WERI-Rb-1 (cell line): ENCODE data around the gene INSIG1.

ENCODE experiments used
- DNase-seq: peaks from one replicate; pipeline ENCODE4 v3.0.0-alpha.2; 2020
- H3K27ac ChIP-seq: fragments of 250-450 bp; sonication (Bioruptor Pico); 2 replicates; pipeline ENCODE4 v1.5.1; 2020; ENCODE audit warnings: mild to moderate bottlenecking, moderate library complexity
- H3K27me3 ChIP-seq: fragments of 250-450 bp; sonication (Bioruptor Pico); 2 replicates; pipeline ENCODE4 v1.5.1; 2021; ENCODE audit warnings: mild to moderate bottlenecking, low read depth, moderate library complexity; ENCODE audit not compliant: insufficient read depth, severe bottlenecking
- H3K36me3 ChIP-seq: fragments of 250-450 bp; sonication (Bioruptor Pico); 2 replicates; pipeline ENCODE4 v1.5.1; 2020; ENCODE audit warnings: mild to moderate bottlenecking, moderate library complexity
- H3K4me3 ChIP-seq: 2 replicates; pipeline ENCODE4 v1.5.1; 2011; ENCODE audit warnings: low read depth, mild to moderate bottlenecking, control low read depth, low read length
- H3K9me3 ChIP-seq: fragments of 250-450 bp; sonication (Bioruptor Pico); 2 replicates; pipeline ENCODE4 v1.5.1; 2021; ENCODE audit warnings: mild to moderate bottlenecking, moderate library complexity; ENCODE audit not compliant: severe bottlenecking
- TF ChIP-seq, protein P1 (sequence below): IDR thresholded peaks from 2 replicates; pipeline ENCODE4 v1.5.1; 2011; ENCODE audit warnings: low read depth, mild to moderate bottlenecking, control low read depth, inconsistent platforms, low read length

Gene INSIG1

GRCh38 chr7:155278921-155279320, 18.8 kb upstream of the INSIG1 start:
- Histone ChIP-seq H3K9me3 (no peaks in the 10 kb centered on the region), H3K36me3 (no peaks in the 10 kb centered on the region), H3K27ac (no peak overlapping the region), H3K4me3 (no peak overlapping the region), H3K27me3 (no peaks in the 10 kb centered on the region)
- TF ChIP-seq, protein P1, sequence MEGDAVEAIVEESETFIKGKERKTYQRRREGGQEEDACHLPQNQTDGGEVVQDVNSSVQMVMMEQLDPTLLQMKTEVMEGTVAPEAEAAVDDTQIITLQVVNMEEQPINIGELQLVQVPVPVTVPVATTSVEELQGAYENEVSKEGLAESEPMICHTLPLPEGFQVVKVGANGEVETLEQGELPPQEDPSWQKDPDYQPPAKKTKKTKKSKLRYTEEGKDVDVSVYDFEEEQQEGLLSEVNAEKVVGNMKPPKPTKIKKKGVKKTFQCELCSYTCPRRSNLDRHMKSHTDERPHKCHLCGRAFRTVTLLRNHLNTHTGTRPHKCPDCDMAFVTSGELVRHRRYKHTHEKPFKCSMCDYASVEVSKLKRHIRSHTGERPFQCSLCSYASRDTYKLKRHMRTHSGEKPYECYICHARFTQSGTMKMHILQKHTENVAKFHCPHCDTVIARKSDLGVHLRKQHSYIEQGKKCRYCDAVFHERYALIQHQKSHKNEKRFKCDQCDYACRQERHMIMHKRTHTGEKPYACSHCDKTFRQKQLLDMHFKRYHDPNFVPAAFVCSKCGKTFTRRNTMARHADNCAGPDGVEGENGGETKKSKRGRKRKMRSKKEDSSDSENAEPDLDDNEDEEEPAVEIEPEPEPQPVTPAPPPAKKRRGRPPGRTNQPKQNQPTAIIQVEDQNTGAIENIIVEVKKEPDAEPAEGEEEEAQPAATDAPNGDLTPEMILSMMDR: no peak
- no peak for DNase-seq

DNA sequence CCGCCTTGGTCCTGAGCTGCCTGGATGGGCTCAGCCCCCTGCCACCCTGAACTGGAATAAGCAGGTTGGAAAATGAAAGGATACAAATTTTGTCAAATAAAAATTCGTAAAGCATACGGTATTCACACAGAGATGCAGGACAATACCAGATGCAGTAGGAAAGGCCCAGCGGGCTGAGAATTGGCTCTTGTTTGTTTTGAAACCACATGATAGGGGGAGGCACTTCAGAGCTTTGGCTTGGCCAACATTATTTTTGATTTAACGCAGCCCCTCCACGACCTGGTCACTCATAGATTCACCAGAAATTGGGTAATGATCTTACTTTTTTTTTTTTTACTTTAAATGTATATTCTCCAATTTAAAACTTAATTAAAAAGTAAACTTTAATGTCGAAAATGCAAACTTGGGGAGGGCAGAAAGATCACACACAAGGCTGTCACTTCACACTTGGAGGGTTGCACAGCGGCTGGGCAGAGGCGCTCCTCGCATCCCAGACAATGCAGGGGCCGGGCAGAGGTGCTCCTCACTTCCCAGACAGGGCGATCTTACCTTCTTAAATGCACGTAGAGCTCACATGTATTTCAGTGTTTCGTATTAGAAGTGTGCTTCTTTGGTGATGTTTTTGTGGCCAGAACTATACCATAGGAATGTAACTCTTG, 17.8 kb upstream of the INSIG1 start:
- H3K27me3 ChIP-seq: no peaks in the 10 kb centered on the region

DNA sequence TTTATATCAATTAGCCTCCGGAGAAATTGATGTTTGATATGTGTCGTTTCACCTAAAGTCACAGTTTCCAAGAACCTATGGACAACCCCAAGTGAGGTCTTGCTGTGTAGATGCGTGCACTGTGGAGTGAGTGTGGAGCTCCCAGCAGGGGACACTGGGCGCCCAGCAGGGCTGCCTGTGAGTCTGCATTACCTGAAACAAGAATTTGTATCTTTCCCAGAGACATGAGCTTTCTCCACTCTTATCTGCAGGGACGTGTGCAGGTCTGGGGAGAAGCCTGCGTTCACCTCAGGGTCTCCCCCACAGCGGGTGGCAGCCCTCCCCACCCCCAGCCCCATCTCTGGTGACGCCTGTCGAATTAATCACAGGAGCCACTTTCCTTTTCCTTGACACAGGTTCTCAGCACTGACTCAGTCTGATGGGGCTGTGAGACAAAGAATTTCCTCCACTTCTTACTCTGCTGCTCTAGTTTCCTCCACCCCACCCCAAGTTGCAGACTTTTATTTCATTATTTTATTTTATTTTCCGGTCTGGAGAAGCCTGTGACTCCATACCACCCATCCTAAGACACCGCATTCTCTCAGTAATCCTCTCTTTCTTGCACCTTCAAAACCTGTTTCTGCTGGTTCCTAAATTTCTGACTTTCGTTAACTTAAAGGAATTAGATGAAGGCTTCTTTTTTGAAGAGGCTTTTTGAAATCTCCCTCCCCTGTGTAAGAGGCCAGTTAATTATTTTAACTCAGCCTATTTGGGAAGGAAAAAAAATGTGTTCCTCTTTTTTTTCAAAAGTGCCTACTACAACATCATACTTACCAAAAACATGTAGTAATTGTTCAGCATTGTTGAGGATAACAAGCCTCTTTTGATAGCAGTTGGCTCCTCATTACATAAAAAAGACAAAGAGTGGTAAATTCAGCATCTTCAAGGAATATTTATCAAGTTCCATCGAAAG, 17.0 kb upstream of the INSIG1 start:
- DNase-seq: no peak
- TF ChIP-seq, protein P1: no peak
- H3K27ac ChIP-seq: no peak overlapping the region
- no peaks in the 10 kb centered on the region for H3K36me3 ChIP-seq
- no peaks in the 10 kb centered on the region for H3K27me3 ChIP-seq
- H3K9me3 ChIP-seq: no peaks in the 10 kb centered on the region
- no peak overlapping the region for H3K4me3 ChIP-seq

More for the DNA sequence above, 17.8 kb upstream of the INSIG1 start:
- Histone ChIP-seq H3K27ac (no peak overlapping the region), H3K4me3 (no peak overlapping the region), H3K9me3 (no peaks in the 10 kb centered on the region), H3K36me3 (no peaks in the 10 kb centered on the region)
- DNase-seq: no peak
- TF ChIP-seq, protein P1: no peak

- Histone ChIP-seq H3K27ac (no peak overlapping the region), H3K4me3 (no peak overlapping the region), H3K27me3 (no peaks in the 10 kb centered on the region), H3K9me3 (peaks cover 2% of the 10 kb centered on the region), H3K36me3 (no peaks in the 10 kb centered on the region)
- DNase-seq: no peak
- TF ChIP-seq, protein P1: no peak
These were observed 16.2 kb upstream of the INSIG1 start for GRCh38 chr7:155281398-155281969.

- Histone ChIP-seq H3K27me3 (no peaks in the 10 kb centered on the region), H3K9me3 (peaks cover 10% of the 10 kb centered on the region), H3K27ac (no peak overlapping the region), H3K4me3 (no peak overlapping the region), H3K36me3 (no peaks in the 10 kb centered on the region)
- no peak for DNase-seq
- TF ChIP-seq, protein P1: no peak
These were observed 15.0 kb upstream of the INSIG1 start for GRCh38 chr7:155282671-155283070.
